H7 (cell line): Measurements from ENCODE around the gene POLA1. TPM values are rescaled to one million over a fixed set of nuclear protein-coding genes. Genes with fewer than 3 reads are reported as not detected.

Source experiments
- DNase-seq: peaks from one replicate; pipeline ENCODE4 v3.0.0; 2012
- H3K27me3 ChIP-seq: 2 replicates; pipeline ENCODE4 v1.6.0; 2011; ENCODE audit warnings: mild to moderate bottlenecking, low read length; ENCODE audit not compliant: control insufficient read depth, insufficient read depth
- H3K36me3 ChIP-seq: replicated peaks from 2 replicates; pipeline ENCODE4 v1.5.1; 2011; ENCODE audit warnings: low read length; ENCODE audit not compliant: control insufficient read depth, insufficient read depth
- H3K4me3 ChIP-seq: 2 replicates; pipeline ENCODE4 v1.5.1; 2011; ENCODE audit warnings: low read depth, mild to moderate bottlenecking, control low read depth, low read length, moderate library complexity; ENCODE audit not compliant: insufficient read depth
- total RNA-seq: library from RNA; depleted of rRNA; stranded (reverse); fragments of >200 nt; shearing (Covaris generic); gene quantifications from 2 replicates; pipeline ENCODE4 v1.2.3, GENCODE V29; 2014

The POLA1 gene
- total RNA-seq, 1 experiment from 2014 or later, result 36.7 TPM

- H3K27me3 ChIP-seq, result no peaks in the 10 kb centered on the region
- no peaks in the 10 kb centered on the region for H3K36me3 ChIP-seq
- no peak overlapping the region for H3K4me3 ChIP-seq
- DNase-seq, result no peak
Measured at GRCh38 chrX:24969812-24970211, 276.1 kb downstream of the POLA1 start.

- Histone ChIP-seq H3K36me3 (no peaks in the 10 kb centered on the region), H3K27me3 (no peaks in the 10 kb centered on the region)
Measured at GRCh38 chrX:24979081-24979480, 285.4 kb downstream of the POLA1 start.

GRCh38 chrX:24981030-24981429 is 287.3 kb downstream of the POLA1 start:
- no peak for DNase-seq
- Histone ChIP-seq H3K4me3 (no peak overlapping the region), H3K36me3 (no peaks in the 10 kb centered on the region), H3K27me3 (no peaks in the 10 kb centered on the region)

More at GRCh38 chrX:24979081-24979480, 285.4 kb downstream of the POLA1 start:
- no peak overlapping the region for H3K4me3 ChIP-seq
- DNase-seq, result no peak

GRCh38 chrX:24982306-24982965 is 288.7 kb downstream of the POLA1 start:
- H3K36me3 ChIP-seq, result no peaks in the 10 kb centered on the region
- H3K27me3 ChIP-seq, result no peaks in the 10 kb centered on the region
- no peak overlapping the region for H3K4me3 ChIP-seq
- no peak for DNase-seq

GRCh38 chrX:24983931-24984330 is 290.2 kb downstream of the POLA1 start:
- Histone ChIP-seq H3K4me3 (no peak overlapping the region), H3K36me3 (no peaks in the 10 kb centered on the region; the same call in none of the 2 replicates), H3K27me3 (no peaks in the 10 kb centered on the region)
- DNase-seq, result no peak

GRCh38 chrX:24985120-24985519 is 291.4 kb downstream of the POLA1 start:
- no peaks in the 10 kb centered on the region; the same call in none of the 2 replicates for H3K36me3 ChIP-seq
- no peak overlapping the region for H3K4me3 ChIP-seq
- no peak for DNase-seq
- no peaks in the 10 kb centered on the region for H3K27me3 ChIP-seq

- DNase-seq, result no peak
Measured at GRCh38 chrX:24987731-24988130, 294.0 kb downstream of the POLA1 start.

GRCh38 chrX:24988314-24988713 is 294.6 kb downstream of the POLA1 start:
- no peaks in the 10 kb centered on the region for H3K27me3 ChIP-seq
- H3K36me3 ChIP-seq, result no peaks in the 10 kb centered on the region; the same call in none of the 2 replicates
- no peak overlapping the region for H3K4me3 ChIP-seq
- DNase-seq, result no peak

More at GRCh38 chrX:24987731-24988130, 294.0 kb downstream of the POLA1 start:
- no peaks in the 10 kb centered on the region; the same call in none of the 2 replicates for H3K36me3 ChIP-seq
- no peak overlapping the region for H3K4me3 ChIP-seq
- no peaks in the 10 kb centered on the region for H3K27me3 ChIP-seq

GRCh38 chrX:24990535-24990934 is 296.8 kb downstream of the POLA1 start:
- H3K36me3 ChIP-seq, result no peaks in the 10 kb centered on the region; the same call in none of the 2 replicates
- no peak overlapping the region for H3K4me3 ChIP-seq
- no peaks in the 10 kb centered on the region for H3K27me3 ChIP-seq
- DNase-seq, result peak; percentile 65

GRCh38 chrX:24993879-24994278 is 300.2 kb downstream of the POLA1 start:
- no peak overlapping the region for H3K4me3 ChIP-seq
- H3K27me3 ChIP-seq, result peaks cover 3% of the 10 kb centered on the region; the same call in 1 of the 2 replicates
- peak; percentile 69 for DNase-seq
- no peaks in the 10 kb centered on the region for H3K36me3 ChIP-seq

GRCh38 chrX:24996096-24996709 is 302.5 kb downstream of the POLA1 start:
- H3K27me3 ChIP-seq, result peaks cover 22% of the 10 kb centered on the region
- H3K36me3 ChIP-seq, result no peaks in the 10 kb centered on the region
- peak; percentile 34 for DNase-seq
- H3K4me3 ChIP-seq, result no peak overlapping the region

- Histone ChIP-seq H3K4me3 (no peak overlapping the region), H3K36me3 (no peaks in the 10 kb centered on the region), H3K27me3 (peaks cover 54% of the 10 kb centered on the region)
- peak; percentile 41 for DNase-seq
Measured at GRCh38 chrX:24999511-24999910, 305.8 kb downstream of the POLA1 start.

GRCh38 chrX:25001808-25002660 is 308.3 kb downstream of the POLA1 start:
- Histone ChIP-seq H3K27me3 (peaks cover 80% of the 10 kb centered on the region), H3K4me3 (peak overlapping the region; percentile 39)
- peak; percentile 89 for DNase-seq

GRCh38 chrX:25002661-25003020 is 308.9 kb downstream of the POLA1 start:
- Histone ChIP-seq H3K4me3 (peak overlapping the region; percentile 39), H3K27me3 (peaks cover 86% of the 10 kb centered on the region), H3K36me3 (no peaks in the 10 kb centered on the region)
- DNase-seq, result peak; percentile 86

More at GRCh38 chrX:25001808-25002660, 308.3 kb downstream of the POLA1 start:
- H3K36me3 ChIP-seq, result no peaks in the 10 kb centered on the region
